Panc1 (cell line): ENCODE data around the gene SEC14L5.

ENCODE experiments used
- POLR2AphosphoS5 ChIP-seq: IDR thresholded peaks from 2 replicates; pipeline ENCODE4 v1.6.1; 2012; ENCODE audit warnings: mild to moderate bottlenecking, low read depth, low read length, moderate library complexity
- TF ChIP-seq, protein P1 (sequence below): fragments of 450-650 bp; IDR thresholded peaks from 2 replicates; pipeline ENCODE4 v1.5.1; 2017; ENCODE audit warnings: mild to moderate bottlenecking
- TF ChIP-seq, protein P2 (sequence below), 2 experiments: IDR thresholded peaks; 2 replicates each; pipeline ENCODE4 v1.6.1; 2011 to 2012; ENCODE audit warnings: low read depth in 2 of 2, control low read depth in 1 of 2, low read length in 1 of 2, mild to moderate bottlenecking in 1 of 2, moderate library complexity in 1 of 2; ENCODE audit not compliant: insufficient read depth in 1 of 2

DNA sequence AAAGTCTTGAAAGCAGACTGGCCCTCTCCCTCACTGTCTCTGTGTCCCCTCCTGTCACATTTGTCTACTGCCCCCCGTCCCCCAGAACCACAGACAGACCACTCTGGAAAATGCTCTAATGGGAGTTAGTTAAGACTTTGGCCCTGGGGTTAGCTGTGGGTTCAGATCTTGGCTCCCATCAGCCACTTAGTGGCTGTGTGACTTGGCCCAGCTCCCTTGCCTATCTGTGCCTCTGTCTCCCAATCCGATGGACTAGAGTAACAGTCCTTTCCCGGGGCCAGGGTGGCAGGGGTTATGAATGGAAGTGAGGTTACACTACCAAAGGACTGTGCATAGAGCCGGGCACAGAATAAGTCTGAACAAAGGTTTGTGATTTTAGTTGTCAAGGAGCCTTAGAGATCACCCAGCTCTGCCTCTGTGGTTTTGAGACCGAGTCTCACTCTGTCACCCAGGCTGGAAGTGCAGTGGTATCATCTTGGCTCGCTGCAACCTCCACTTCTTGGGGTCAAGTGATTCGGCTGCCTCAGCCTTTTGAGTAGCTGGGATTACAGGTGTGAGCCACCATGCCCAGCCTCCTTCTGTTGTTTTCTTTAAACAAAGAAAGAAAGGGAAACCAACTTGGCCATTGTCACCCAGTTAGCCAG lies 44.9 kb upstream of the SEC14L5 start:
- TF ChIP-seq, protein P1, sequence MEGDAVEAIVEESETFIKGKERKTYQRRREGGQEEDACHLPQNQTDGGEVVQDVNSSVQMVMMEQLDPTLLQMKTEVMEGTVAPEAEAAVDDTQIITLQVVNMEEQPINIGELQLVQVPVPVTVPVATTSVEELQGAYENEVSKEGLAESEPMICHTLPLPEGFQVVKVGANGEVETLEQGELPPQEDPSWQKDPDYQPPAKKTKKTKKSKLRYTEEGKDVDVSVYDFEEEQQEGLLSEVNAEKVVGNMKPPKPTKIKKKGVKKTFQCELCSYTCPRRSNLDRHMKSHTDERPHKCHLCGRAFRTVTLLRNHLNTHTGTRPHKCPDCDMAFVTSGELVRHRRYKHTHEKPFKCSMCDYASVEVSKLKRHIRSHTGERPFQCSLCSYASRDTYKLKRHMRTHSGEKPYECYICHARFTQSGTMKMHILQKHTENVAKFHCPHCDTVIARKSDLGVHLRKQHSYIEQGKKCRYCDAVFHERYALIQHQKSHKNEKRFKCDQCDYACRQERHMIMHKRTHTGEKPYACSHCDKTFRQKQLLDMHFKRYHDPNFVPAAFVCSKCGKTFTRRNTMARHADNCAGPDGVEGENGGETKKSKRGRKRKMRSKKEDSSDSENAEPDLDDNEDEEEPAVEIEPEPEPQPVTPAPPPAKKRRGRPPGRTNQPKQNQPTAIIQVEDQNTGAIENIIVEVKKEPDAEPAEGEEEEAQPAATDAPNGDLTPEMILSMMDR: no peak
- TF ChIP-seq POLR2AphosphoS5: no peak
- TF ChIP-seq, protein P2, sequence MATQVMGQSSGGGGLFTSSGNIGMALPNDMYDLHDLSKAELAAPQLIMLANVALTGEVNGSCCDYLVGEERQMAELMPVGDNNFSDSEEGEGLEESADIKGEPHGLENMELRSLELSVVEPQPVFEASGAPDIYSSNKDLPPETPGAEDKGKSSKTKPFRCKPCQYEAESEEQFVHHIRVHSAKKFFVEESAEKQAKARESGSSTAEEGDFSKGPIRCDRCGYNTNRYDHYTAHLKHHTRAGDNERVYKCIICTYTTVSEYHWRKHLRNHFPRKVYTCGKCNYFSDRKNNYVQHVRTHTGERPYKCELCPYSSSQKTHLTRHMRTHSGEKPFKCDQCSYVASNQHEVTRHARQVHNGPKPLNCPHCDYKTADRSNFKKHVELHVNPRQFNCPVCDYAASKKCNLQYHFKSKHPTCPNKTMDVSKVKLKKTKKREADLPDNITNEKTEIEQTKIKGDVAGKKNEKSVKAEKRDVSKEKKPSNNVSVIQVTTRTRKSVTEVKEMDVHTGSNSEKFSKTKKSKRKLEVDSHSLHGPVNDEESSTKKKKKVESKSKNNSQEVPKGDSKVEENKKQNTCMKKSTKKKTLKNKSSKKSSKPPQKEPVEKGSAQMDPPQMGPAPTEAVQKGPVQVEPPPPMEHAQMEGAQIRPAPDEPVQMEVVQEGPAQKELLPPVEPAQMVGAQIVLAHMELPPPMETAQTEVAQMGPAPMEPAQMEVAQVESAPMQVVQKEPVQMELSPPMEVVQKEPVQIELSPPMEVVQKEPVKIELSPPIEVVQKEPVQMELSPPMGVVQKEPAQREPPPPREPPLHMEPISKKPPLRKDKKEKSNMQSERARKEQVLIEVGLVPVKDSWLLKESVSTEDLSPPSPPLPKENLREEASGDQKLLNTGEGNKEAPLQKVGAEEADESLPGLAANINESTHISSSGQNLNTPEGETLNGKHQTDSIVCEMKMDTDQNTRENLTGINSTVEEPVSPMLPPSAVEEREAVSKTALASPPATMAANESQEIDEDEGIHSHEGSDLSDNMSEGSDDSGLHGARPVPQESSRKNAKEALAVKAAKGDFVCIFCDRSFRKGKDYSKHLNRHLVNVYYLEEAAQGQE (IDR thresholded peaks at IDR 0.05; ENCODE audit: insufficient read depth in 1 of 2, low read depth in 2 of 2, low read length in 1 of 2): no peak
